ENCODE measurements around the gene MCM5.

The MCM5 gene

GRCh38 chr22:35377735-35378134 is 22.2 kb upstream of the MCM5 start:
- peak overlapping the region; percentile 91 to 95 (median 92) for H3K27ac Mint-ChIP-seq
- no peak for TF ChIP-seq CTCF (IDR thresholded peaks at IDR 0.05; ENCODE audit: unreplicated experiment in 3 of 3)
- H3K36me3 Mint-ChIP-seq (ENCODE audit: low read depth) = no peaks in the 10 kb centered on the region
- peaks cover 52% of the 10 kb centered on the region for H3K4me1 Mint-ChIP-seq
- H3K9me3 Mint-ChIP-seq = no peaks in the 10 kb centered on the region
- H3K4me3 Mint-ChIP-seq = peak overlapping the region in 1 of 3 experiments; percentile 45
- H3K27me3 Mint-ChIP-seq (ENCODE audit: low read depth) = peaks cover 24% of the 10 kb centered on the region

DNA sequence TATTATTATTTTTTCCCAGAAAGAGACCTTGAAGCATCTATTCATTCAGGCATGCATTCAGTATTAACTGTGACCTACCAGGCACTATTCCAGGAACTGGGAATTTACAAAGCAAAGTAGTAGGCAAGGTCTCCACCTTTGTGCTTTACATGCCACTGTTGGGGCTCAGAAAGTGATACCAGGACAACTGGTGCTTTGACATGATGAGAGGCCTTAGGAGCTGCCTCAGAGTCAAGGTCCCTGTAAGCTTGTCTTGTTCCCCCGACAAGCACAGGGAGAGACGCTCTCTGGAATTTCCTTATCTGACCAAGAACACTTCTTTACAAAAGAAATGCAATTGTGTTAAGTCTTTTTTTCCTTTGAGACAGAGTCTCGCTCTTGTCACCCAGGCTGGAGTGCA is 21.3 kb upstream of the MCM5 start:
- TF ChIP-seq CTCF (IDR thresholded peaks at IDR 0.05; ENCODE audit: unreplicated experiment in 3 of 3) = no peak
- Mint-ChIP-seq H3K27me3 (ENCODE audit: low read depth) (peaks cover 25% of the 10 kb centered on the region), H3K9me3 (no peaks in the 10 kb centered on the region), H3K4me1 (peaks cover 51% of the 10 kb centered on the region), H3K4me3 (peak overlapping the region in 1 of 3 experiments; percentile 32), H3K36me3 (ENCODE audit: low read depth) (no peaks in the 10 kb centered on the region), H3K27ac (peak overlapping the region; percentile 59 to 90 (median 65))

DNA sequence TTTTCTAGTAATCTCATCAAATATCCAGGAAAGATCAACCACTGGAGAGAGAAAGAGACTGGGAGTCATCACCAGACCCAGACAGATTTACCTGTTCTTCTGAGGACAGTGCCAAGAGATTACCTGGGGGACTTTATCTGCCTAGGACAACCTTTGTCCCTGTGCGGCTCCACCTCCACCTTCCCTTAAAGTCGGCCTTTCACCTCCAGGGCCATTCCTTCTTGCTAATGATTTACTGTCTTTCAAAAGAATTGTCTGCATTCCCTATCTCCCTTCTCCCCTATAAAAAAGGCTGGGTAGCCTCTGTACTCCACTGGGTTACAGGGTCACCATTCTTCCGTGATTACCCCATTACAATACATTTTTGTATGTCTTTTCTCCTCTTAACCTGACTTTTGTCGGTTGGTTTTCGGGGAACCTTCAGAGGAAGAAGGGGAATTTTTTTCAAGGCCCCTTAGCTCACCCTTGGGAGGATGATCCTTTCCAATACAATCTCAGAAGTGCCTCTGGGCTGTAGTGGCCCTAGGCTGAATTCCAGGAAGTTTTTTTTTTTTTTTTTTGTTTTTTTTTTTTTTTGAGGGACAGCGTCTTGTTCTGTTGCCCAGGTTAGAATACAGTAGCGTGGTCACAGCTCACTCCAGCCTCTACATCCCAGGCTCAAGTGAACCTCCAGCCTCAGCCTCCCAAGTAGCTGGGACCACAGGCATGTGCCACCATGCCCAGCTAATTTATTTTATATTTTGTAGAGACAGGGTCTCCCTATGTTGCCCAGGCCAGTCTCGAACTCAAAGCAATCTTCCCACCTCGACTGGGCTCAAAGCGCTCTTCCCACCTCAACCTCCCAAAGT is 20.6 kb upstream of the MCM5 start:
- Mint-ChIP-seq H3K9me3 (no peaks in the 10 kb centered on the region), H3K4me1 (peaks cover 45% of the 10 kb centered on the region), H3K4me3 (peak overlapping the region; percentile 2 to 76 (median 74)), H3K36me3 (ENCODE audit: low read depth) (no peaks in the 10 kb centered on the region), H3K27ac (peak overlapping the region; percentile 55 to 90 (median 65)), H3K27me3 (ENCODE audit: low read depth) (peaks cover 25% of the 10 kb centered on the region)
- TF ChIP-seq CTCF (IDR thresholded peaks at IDR 0.05; ENCODE audit: unreplicated experiment in 3 of 3) = no peak

GRCh38 chr22:35380013-35380412 is 19.9 kb upstream of the MCM5 start:
- Mint-ChIP-seq H3K9me3 (no peaks in the 10 kb centered on the region), H3K27me3 (ENCODE audit: low read depth) (peaks cover 25% of the 10 kb centered on the region), H3K27ac (peak overlapping the region in 2 of 3 experiments; percentile 55 to 65), H3K4me1 (peaks cover 44% of the 10 kb centered on the region), H3K4me3 (peak overlapping the region; percentile 74 to 82 (median 76)), H3K36me3 (ENCODE audit: low read depth) (no peaks in the 10 kb centered on the region)
- no peak for TF ChIP-seq CTCF (IDR thresholded peaks at IDR 0.05; ENCODE audit: unreplicated experiment in 3 of 3)

DNA sequence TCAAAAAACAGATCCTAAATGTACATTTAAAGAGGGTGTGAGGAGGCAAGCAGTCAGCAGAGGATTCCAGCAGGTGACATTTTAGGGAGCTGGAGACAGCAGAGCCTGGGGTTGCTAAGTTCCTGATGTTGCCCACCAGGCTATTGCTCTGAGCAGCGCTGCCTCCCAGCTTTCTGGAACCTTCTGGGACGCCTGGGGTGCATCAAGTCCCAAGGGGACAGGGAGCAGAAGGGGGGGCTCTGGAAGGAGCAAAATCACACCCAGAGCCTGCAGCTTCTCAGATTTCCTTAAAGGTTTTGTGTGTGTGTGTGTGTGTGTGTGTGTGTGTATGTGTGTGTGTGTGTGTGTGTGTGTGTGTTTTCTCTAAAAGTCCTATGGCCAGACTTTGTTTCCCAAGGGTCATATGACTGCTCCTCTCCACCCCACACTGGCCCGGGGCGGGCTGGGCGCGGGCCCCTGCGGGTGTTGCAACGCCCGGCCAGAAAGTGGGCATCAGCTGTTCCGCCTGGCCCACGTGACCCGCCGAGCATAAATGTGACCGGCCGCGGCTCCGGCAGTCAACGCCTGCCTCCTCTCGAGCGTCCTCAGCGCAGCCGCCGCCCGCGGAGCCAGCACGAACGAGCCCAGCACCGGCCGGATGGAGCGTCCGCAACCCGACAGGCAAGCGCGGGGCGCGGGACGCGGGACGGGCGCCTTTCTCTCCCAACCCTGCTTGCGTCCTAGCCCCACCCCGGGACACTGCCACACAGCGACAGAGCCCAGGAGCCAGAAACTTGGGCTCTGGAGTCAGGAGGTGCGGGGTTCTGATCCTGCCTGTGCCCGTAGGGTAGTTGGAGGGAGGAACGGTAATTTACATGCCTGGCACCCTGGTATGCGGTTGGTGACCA is 19.2 kb upstream of the MCM5 start, which contains the start of gene HMOX1:
Gene HMOX1 (plus strand): TSS at position 560 of the 887 bp plus-strand sequence. CDS start 78 bp downstream, at position 638.
- Mint-ChIP-seq H3K27me3 (ENCODE audit: low read depth) (peaks cover 20% of the 10 kb centered on the region), H3K9me3 (no peaks in the 10 kb centered on the region), H3K4me1 (peaks cover 37% of the 10 kb centered on the region), H3K27ac (peak within 1 kb of the TSS; percentile 41 to 65 (median 55)), H3K36me3 (ENCODE audit: low read depth) (no peaks in the 10 kb centered on the region), H3K4me3 (peak within 1 kb of the TSS; percentile 74 to 82 (median 76))
- no peak for TF ChIP-seq CTCF (IDR thresholded peaks at IDR 0.05; ENCODE audit: unreplicated experiment in 3 of 3)

Measured in nephron (organoid).